ENCODE results near the gene PIK3R3.

The PIK3R3 gene

GRCh38 chr1:46084553-46085451, 47.6 kb downstream of the PIK3R3 start:
- in situ Hi-C loops (cut with MboI; ENCODE audit: low sequenced_read_pairs, unreplicated experiment) = no loop called here
- DNase-seq (ENCODE audit: low spot score) = no peak

GRCh38 chr1:46083579-46083978, 48.9 kb downstream of the PIK3R3 start:
- no peak for TF ChIP-seq CTCF (IDR thresholded peaks at IDR 0.05; ENCODE audit: borderline replicate concordance, control extremely low read depth, extremely low read depth, insufficient read depth, missing control alignments)
- in situ Hi-C loops (cut with MboI; ENCODE audit: low sequenced_read_pairs, unreplicated experiment) = no loop called here
- DNase-seq (ENCODE audit: low spot score) = no peak

More at GRCh38 chr1:46084553-46085451, 47.6 kb downstream of the PIK3R3 start:
- no peak for TF ChIP-seq CTCF (IDR thresholded peaks at IDR 0.05; ENCODE audit: borderline replicate concordance, control extremely low read depth, extremely low read depth, insufficient read depth, missing control alignments)

GRCh38 chr1:46081619-46082018, 50.8 kb downstream of the PIK3R3 start:
- no peak for TF ChIP-seq CTCF (IDR thresholded peaks at IDR 0.05; ENCODE audit: borderline replicate concordance, control extremely low read depth, extremely low read depth, insufficient read depth, missing control alignments)
- no peak for DNase-seq (ENCODE audit: low spot score)
- in situ Hi-C loops (cut with MboI; ENCODE audit: low sequenced_read_pairs, unreplicated experiment) = no loop called here

GRCh38 chr1:46081206-46081605, 51.2 kb downstream of the PIK3R3 start:
- no peak for DNase-seq (ENCODE audit: low spot score)
- no peak for TF ChIP-seq CTCF (IDR thresholded peaks at IDR 0.05; ENCODE audit: borderline replicate concordance, control extremely low read depth, extremely low read depth, insufficient read depth, missing control alignments)
- in situ Hi-C loops (cut with MboI; ENCODE audit: low sequenced_read_pairs, unreplicated experiment) = no loop called here

DNA sequence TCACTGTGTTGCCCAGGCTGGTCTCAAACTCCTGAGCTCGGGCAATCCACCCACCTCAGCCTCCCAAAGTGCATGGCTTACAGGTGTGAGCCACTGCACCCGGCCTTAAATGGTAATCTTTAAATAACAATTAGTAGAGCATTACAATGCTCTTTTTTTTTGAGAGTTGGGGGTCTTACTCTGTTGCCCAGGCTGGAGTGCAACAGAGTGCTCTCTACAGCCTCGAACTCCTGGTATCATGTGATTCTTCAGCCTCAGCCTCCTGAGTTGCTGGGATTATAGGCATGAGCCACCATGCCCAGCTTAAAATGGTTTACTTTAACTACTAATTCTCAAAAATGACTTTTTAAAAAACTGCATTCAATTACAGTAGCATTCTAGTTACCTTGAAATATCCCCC, 52.2 kb downstream of the PIK3R3 start:
- DNase-seq (ENCODE audit: low spot score) = no peak
- in situ Hi-C loops (cut with MboI; ENCODE audit: low sequenced_read_pairs, unreplicated experiment) = no loop called here
- TF ChIP-seq CTCF (IDR thresholded peaks at IDR 0.05; ENCODE audit: borderline replicate concordance, control extremely low read depth, extremely low read depth, insufficient read depth, missing control alignments) = no peak

DNA sequence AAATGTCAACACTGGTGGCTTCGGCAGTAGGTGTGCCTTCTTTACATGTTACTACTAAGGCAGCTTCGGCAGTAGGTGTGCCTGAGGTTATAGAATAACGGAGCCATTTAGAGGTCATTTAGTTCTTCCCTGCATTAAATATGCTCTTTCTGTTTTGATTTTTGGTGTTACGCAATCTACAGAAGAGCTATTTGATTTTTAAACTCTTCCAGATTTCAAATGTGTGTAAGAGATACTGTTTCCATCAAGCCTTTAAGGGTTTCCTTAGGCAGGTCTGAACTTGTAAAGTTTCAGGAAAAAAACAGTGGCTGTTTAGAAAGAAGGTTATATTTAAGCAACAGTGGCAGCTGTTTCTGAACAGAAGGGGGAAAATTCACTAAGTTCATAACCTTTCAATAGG, 54.8 kb downstream of the PIK3R3 start:
- in situ Hi-C loops (cut with MboI; ENCODE audit: low sequenced_read_pairs, unreplicated experiment) = loop anchor here (10.0 kb wide), 1 partner anchor 57 kb away; the partner anchor contains the start of gene PIK3R3
- TF ChIP-seq CTCF (IDR thresholded peaks at IDR 0.05; ENCODE audit: borderline replicate concordance, control extremely low read depth, extremely low read depth, insufficient read depth, missing control alignments) = no peak
- no peak for DNase-seq (ENCODE audit: low spot score)
